Measurements from ENCODE around the gene NFKBIL1.

- TF ChIP-seq CTCF (IDR thresholded peaks at IDR 0.05; ENCODE audit: low read depth, low read length): no peak
- no peak for TF ChIP-seq EZH2phosphoT487 (IDR thresholded peaks at IDR 0.05; ENCODE audit: low read depth)
Measured at GRCh38 chr6:31525553-31525931, 21.9 kb upstream of the NFKBIL1 start.

All from OCI-LY3 (cell line).